HepG2 (cell line): ENCODE data around the gene POGK. TPM values are rescaled to one million over a fixed set of nuclear protein-coding genes. Genes with fewer than 3 reads are reported as not detected.
A peak's percentile ranks its signal among the peaks of the same experiment; 100 is the strongest.

Experiments
- ETV5 ChIP-seq: IDR thresholded peaks from 2 replicates; pipeline ENCODE4 v1.6.1; 2018; ENCODE audit warnings: missing biosample characterization, missing genetic modification reagents, inconsistent platforms, borderline replicate concordance
- GMEB2 ChIP-seq: IDR thresholded peaks from 2 replicates; pipeline ENCODE4 v1.6.1; 2016; ENCODE audit warnings: missing biosample characterization, missing genetic modification reagents, low read depth
- GTF2F1 ChIP-seq: fragments of 150-350 bp; IDR thresholded peaks from 2 replicates; pipeline ENCODE4 v1.6.1; 2014; ENCODE audit warnings: low read length
- KDM5B ChIP-seq: sonication (generic); formaldehyde crosslinking; IDR thresholded peaks from 2 replicates; pipeline ENCODE4 v1.4.0; 2020; ENCODE audit warnings: missing genetic modification reagents, mild to moderate bottlenecking, borderline replicate concordance
- MED8 ChIP-seq: sonication (generic); formaldehyde crosslinking; IDR thresholded peaks from 2 replicates; pipeline ENCODE4 v1.8.1; 2023; ENCODE audit warnings: mild to moderate bottlenecking, missing genetic modification reagents; ENCODE audit not compliant: insufficient replicate concordance
- RORA ChIP-seq: sonication (generic); formaldehyde crosslinking; IDR thresholded peaks from 2 replicates; pipeline ENCODE4 v1.5.0; 2020; ENCODE audit warnings: mild to moderate bottlenecking, missing genetic modification reagents, moderate library complexity
- SALL1 ChIP-seq: sonication (generic); formaldehyde crosslinking; IDR thresholded peaks from 2 replicates; pipeline ENCODE4 v1.8.0; 2022; ENCODE audit warnings: mild to moderate bottlenecking, missing genetic modification reagents
- SMAD9 ChIP-seq: sonication (generic); formaldehyde crosslinking; IDR thresholded peaks from 2 replicates; pipeline ENCODE4 v1.5.1; 2020; ENCODE audit warnings: mild to moderate bottlenecking, missing genetic modification reagents
- SNAPC4 ChIP-seq: sonication (generic); formaldehyde crosslinking; IDR thresholded peaks from 2 replicates; pipeline ENCODE4 v1.4.0; 2020; ENCODE audit warnings: mild to moderate bottlenecking, missing genetic modification reagents
- TRAFD1 ChIP-seq: sonication (generic); formaldehyde crosslinking; IDR thresholded peaks from 2 replicates; pipeline ENCODE4 v1.5.1; 2020; ENCODE audit warnings: missing genetic modification reagents, mild to moderate bottlenecking, borderline replicate concordance
- ZNF18 ChIP-seq: sonication (generic); formaldehyde crosslinking; IDR thresholded peaks from 2 replicates; pipeline ENCODE4 v1.8.0; 2022; ENCODE audit warnings: mild to moderate bottlenecking, missing genetic modification reagents; ENCODE audit not compliant: insufficient replicate concordance
- ZNF512 ChIP-seq: sonication (generic); formaldehyde crosslinking; IDR thresholded peaks from 2 replicates; pipeline ENCODE4 v1.4.0; 2020; ENCODE audit warnings: mild to moderate bottlenecking, missing genetic modification reagents
- ZNF576 ChIP-seq: sonication (generic); formaldehyde crosslinking; IDR thresholded peaks from 2 replicates; pipeline ENCODE4 v1.4.0; 2020; ENCODE audit warnings: mild to moderate bottlenecking, missing genetic modification reagents
- polyA plus RNA-seq, 8 experiments: library from polyadenylated mRNA; depleted of rRNA in 3 of 8; stranded (reverse) in 7 of 8; unstranded in 1 of 8; fragments of >200 nt; fragmentation: Illumina TruSeq in 4 of 8; extraction: Trizol in 4 of 8; gene quantifications; 2 replicates each; pipeline versions ENCODE4 v1.2.1 to v1.2.3, GENCODE V29; 2011 to 2016; ENCODE audit warnings: low read depth in 4 of 8, missing spikeins in 1 of 8, mixed read lengths in 1 of 8; ENCODE audit not compliant: insufficient read depth in 1 of 8
- total RNA-seq, 5 experiments: library from RNA; depleted of rRNA; stranded (reverse); fragments of >200 nt; fragmentation: Illumina TruSeq; extraction: Trizol; gene quantifications; 2 replicates each; pipeline ENCODE4 v1.2.3, GENCODE V29; 2016; ENCODE audit warnings: low read depth in 1 of 5

Gene POGK
- total and polyA plus RNA-seq, 2 of the 13 experiments (the other 11 are each of a cell fraction or from before 2014, with no cell fraction given), result 4.8 to 16.2 TPM

GRCh38 chr1:166874464-166874863 lies 35.2 kb downstream of the POGK start (continued):
- TF ChIP-seq SALL1 (CRISPR knock-in tag) (peak; percentile 80), SMAD9 (CRISPR knock-in tag) (no peak), GTF2F1 (no peak), RORA (no peak), ZNF18 (CRISPR knock-in tag) (no peak), ZNF576 (no peak), ETV5 (CRISPR knock-in tag) (no peak), SNAPC4 (CRISPR knock-in tag) (no peak), MED8 (CRISPR knock-in tag) (no peak), KDM5B (no peak), ZNF512 (no peak), GMEB2 (CRISPR knock-in tag) (no peak), TRAFD1 (CRISPR knock-in tag) (no peak)
